Neutrophil (primary cell): ENCODE measurements around the gene SQSTM1.
A peak's percentile ranks its signal among the peaks of the same experiment; 100 is the strongest.

Experiments used
- H3K27ac ChIP-seq: fragments of 200-600 bp; sonication (generic); 2 replicates; pipeline ENCODE4 v1.5.1; 2016; ENCODE audit warnings: mild to moderate bottlenecking, moderate library complexity
- H3K27me3 ChIP-seq: fragments of 200-600 bp; sonication (generic); 2 replicates; pipeline ENCODE4 v1.6.0; 2016; ENCODE audit warnings: mild to moderate bottlenecking
- H3K36me3 ChIP-seq: fragments of 200-600 bp; sonication (generic); 2 replicates; pipeline ENCODE4 v1.5.1; 2017
- H3K4me1 ChIP-seq, 2 experiments: fragments of 200-600 bp in 1 of 2; sonication (generic) in 1 of 2; 1 replicate in 1 of 2; 2 replicates in 1 of 2; pipeline versions ENCODE4 v1.5.1 to v1.6.1; 2013 to 2016; ENCODE audit warnings: low read depth in 1 of 2, low read length in 1 of 2, mild to moderate bottlenecking in 1 of 2, moderate library complexity in 1 of 2; ENCODE audit not compliant: control insufficient read depth in 1 of 2, insufficient read depth in 1 of 2
- H3K4me3 ChIP-seq, 2 experiments: fragments of 200-600 bp in 1 of 2; sonication (generic) in 1 of 2; 1 replicate in 1 of 2; 2 replicates in 1 of 2; pipeline ENCODE4 v1.5.1; 2013 to 2016; ENCODE audit warnings: low read depth in 1 of 2, low read length in 1 of 2, mild to moderate bottlenecking in 1 of 2, moderate library complexity in 1 of 2
- H3K9me3 ChIP-seq: fragments of 200-600 bp; sonication (generic); 2 replicates; pipeline ENCODE4 v1.5.1; 2016
- CTCF ChIP-seq: fragments of 200-600 bp; sonication (generic); IDR thresholded peaks from 2 replicates; pipeline ENCODE4 v1.5.1; 2016; ENCODE audit warnings: antibody characterized with exemption

The SQSTM1 gene

GRCh38 chr5:179852993-179853547, 32.4 kb downstream of the SQSTM1 start:
- no peak overlapping the region for H3K4me3 ChIP-seq
- no peak for TF ChIP-seq CTCF

GRCh38 chr5:179854356-179854755, 33.7 kb downstream of the SQSTM1 start:
- no peak for TF ChIP-seq CTCF
- peaks cover 11% of the 10 kb centered on the region for H3K36me3 ChIP-seq
- no peak overlapping the region for H3K4me3 ChIP-seq
- no peaks in the 10 kb centered on the region for H3K27me3 ChIP-seq
- no peaks in the 10 kb centered on the region for H3K9me3 ChIP-seq
- peaks cover 10 to 15% of the 10 kb centered on the region in 2 experiments for H3K4me1 ChIP-seq
- no peak overlapping the region for H3K27ac ChIP-seq

More at GRCh38 chr5:179852993-179853547, 32.4 kb downstream of the SQSTM1 start:
- H3K4me1 ChIP-seq: peaks cover 3 to 4% of the 10 kb centered on the region in 2 experiments
- H3K36me3 ChIP-seq: peaks cover 11% of the 10 kb centered on the region
- no peaks in the 10 kb centered on the region for H3K9me3 ChIP-seq
- no peak overlapping the region for H3K27ac ChIP-seq
- no peaks in the 10 kb centered on the region for H3K27me3 ChIP-seq

GRCh38 chr5:179858241-179858585, 37.5 kb downstream of the SQSTM1 start:
- H3K4me3 ChIP-seq: peak overlapping the region; percentile 86 to 92
- H3K36me3 ChIP-seq: peaks cover 10% of the 10 kb centered on the region
- H3K9me3 ChIP-seq: no peaks in the 10 kb centered on the region
- H3K27ac ChIP-seq: peak overlapping the region; percentile 66
- TF ChIP-seq CTCF: no peak
- peaks cover 10 to 16% of the 10 kb centered on the region in 2 experiments for H3K4me1 ChIP-seq
- H3K27me3 ChIP-seq: peaks cover 4% of the 10 kb centered on the region

- H3K4me1 ChIP-seq: peaks cover 10 to 16% of the 10 kb centered on the region in 2 experiments
- peaks cover 16% of the 10 kb centered on the region for H3K36me3 ChIP-seq
- H3K27ac ChIP-seq: peak within 1 kb of the TSS; percentile 66
- TF ChIP-seq CTCF: no peak
- H3K9me3 ChIP-seq: no peaks in the 10 kb centered on the region
- peak within 1 kb of the TSS; percentile 86 to 92 for H3K4me3 ChIP-seq
- H3K27me3 ChIP-seq: peaks cover 4% of the 10 kb centered on the region
These were observed 38.1 kb downstream of the SQSTM1 start, which contains the start of gene MRNIP for GRCh38 chr5:179858586-179859427. Gene MRNIP (minus strand): TSS chr5:179858817. CDS start chr5:179858796, 21 bp downstream.

GRCh38 chr5:179860301-179860700, 39.6 kb downstream of the SQSTM1 start:
- H3K4me1 ChIP-seq: peaks cover 10 to 16% of the 10 kb centered on the region in 2 experiments
- peaks cover 4% of the 10 kb centered on the region for H3K27me3 ChIP-seq
- H3K27ac ChIP-seq: no peak overlapping the region
- no peaks in the 10 kb centered on the region for H3K9me3 ChIP-seq
- no peak overlapping the region for H3K4me3 ChIP-seq
- peaks cover 31% of the 10 kb centered on the region for H3K36me3 ChIP-seq
- TF ChIP-seq CTCF: no peak
